ENCODE data around the gene SP6.

SP6 gene

GRCh38 chr17:47810200-47810821 is 40.7 kb downstream of the SP6 start:
- no peak for DNase-seq

DNA sequence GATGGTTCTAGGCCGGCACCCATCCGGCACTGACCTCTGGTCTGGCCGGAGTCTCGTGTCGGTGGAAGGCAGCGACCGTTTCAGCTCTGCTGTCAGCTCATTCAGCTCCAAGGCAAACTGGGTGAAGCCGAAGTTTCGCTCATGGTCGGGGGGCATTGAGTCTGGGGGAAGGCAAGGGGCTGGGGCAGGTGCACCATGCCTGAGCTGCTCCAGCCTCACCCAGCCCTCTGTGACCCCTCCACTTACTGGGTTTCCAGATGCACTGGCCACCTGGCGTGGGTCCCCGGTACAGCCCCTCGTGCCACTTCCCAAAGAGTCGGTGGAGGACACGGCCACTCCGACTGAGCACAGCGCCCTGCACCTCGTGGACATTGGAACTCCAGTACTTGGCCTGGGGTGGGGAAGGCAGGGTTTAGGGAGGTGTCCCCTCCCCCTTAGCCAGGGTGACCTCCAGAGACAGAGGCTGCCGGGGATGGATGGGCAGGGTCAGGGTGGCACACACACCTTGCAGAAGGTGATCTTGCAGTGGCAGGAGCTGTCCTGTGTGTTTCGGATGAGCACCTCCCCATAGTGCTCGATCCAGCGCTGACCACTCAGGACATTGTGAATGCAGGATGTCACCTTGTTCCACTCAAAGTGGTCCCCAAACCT is 42.0 kb downstream of the SP6 start:
- DNase-seq = no peak

DNA sequence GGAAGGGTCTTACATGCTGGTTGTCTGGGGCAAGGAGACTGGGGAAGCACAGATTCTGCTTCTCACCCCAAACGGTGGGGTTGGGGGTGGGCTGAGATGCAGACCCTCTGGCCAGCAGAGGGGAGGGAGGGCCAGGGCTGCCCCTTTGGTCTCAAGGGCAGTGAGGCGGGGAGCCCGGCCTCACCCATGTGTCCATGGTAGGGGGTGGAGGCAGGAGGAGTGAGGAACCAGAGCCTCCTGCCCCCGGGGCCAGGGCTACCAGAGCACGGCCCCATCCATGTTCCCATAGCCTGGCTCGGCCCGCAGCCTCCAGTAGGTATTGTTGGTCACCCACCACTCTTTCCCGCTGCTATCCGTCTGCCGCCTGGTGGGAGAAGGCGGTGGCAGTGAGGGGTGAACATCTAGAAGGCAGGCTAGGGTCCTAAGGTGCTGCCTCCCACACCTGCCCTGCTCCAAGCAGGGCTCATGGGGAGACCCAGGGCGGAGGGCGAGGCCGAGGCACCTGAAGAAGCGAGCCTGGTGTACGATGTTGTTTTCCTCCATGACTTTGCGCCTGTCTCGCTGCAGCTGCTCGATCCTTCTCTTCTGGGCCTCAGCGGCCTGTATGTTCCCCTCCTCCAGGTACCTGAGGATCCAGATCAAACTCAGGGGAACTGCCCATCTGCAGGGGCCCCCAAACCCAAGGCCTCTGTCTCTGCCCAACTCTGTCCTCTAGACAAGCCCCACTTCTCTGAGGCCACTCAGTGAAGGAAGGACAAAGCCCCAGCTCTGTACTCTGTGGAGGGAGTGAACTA is 42.7 kb downstream of the SP6 start:
- no peak for DNase-seq

DNA sequence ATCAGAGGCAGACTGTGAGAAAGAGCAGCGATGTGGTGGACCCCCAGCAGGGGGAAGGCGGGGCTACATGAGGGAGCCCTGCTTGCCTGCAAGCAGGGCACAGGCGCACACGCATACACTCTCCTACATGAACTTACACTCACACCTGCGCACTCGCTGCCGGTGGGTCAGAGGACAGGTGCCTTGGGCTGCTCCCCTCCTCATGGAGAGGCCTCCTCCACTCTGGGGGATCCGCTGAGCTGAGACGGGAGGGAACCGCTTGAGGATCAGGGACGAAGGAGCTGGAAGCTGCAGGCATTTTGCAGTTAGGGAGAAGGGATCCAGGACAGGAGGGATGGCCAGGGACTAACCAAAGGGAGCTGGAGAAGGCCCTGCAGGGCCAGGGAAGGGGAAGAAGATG is 43.5 kb downstream of the SP6 start:
- DNase-seq = no peak

DNA sequence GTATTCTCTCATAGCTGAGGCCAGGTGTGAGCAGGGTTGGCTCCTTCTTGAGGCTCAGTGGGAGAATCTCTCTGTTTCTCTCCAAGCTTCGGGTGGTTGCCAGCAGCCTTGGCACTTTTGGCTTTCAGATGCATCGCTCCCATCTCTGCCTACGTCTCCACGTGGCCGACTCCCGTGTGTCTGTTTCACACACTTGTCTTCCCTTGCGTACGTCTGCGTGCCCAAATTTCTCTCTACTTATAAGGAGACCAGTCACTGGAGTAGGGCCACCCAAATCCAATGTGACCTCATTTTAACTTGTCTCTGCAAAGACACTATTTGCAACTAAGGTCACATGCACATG is 44.1 kb downstream of the SP6 start:
- no peak for DNase-seq

DNA sequence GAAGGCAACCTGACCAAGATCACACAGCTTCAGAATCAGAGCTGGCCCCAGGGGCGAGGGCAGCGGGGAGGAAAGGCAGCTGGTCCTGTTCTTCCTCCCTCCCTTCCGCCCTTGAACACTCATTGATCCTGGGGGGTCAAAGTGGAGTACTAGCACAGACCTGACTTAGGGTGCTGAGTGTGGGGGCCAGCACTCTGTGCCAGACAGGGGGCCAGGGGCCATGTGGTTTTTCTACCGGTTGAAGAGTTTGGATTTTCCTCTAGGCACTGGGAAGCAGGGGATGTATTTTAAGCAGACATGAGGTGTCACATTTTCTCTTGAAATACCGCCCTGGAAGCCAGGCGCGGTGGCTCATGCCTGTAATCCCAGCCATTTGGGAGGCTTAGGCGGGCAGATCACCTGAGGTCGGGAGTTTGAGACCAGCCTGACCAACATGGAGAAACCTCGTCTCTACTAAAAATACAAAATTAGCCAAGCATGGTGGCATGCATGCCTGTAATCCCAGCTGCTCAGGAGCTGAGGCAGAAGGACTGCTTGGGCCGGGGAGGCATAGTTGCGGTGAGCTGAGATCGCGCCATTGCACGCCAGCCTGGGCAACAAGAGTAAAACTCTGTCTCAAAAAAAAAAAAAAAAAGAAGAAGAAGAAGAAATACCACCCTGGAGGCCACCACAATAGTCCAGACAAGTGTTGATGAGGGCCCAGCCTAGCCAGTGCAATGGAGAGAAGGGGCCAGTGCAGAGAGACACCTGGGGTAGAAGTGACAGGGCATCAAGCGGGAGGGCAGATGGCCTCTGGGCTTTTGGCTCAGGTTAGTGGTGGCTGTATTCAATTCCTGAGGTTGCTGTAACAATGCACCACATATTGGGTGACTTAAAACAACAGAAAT is 44.7 kb downstream of the SP6 start:
- no peak for DNase-seq

DNA sequence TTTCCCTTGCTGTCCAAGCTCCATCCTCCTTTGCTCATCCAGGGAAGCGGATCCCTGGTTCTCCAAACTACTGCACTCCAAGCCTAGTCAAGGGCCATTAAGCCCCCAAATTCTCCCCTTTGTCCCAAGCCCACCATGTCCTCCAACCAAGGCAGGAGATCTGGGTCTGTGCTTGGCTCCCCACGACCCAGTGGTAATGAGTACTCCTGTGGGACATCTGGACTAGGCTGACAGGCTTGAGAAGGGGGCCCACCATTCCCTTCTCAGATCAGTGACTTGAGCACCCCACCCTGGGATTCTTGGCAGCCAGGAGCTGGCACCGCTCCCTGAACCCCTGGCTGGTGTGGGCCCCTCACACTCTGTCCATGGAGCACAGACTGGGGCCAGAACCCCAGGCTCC is 46.5 kb downstream of the SP6 start:
- no peak for DNase-seq

DNA sequence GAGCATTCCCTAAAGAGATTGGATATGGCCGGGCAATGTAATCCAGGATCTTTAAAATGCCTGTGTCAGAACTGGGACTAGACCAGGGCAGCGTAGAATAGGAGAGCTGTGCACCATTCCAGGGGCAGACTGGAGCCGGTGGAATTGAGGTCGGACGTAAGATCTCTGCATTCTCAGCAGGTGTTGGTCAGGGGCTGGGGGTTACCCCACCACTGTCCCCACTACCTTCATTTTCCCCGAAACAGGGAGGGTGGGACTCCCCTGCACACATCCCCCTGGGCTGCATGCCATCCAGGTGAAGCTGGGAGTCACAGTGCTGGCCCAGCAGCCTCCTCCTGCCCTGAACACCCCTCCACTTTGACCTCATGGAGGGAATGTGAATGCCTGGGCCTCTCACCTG is 47.2 kb downstream of the SP6 start:
- no peak for DNase-seq

DNA sequence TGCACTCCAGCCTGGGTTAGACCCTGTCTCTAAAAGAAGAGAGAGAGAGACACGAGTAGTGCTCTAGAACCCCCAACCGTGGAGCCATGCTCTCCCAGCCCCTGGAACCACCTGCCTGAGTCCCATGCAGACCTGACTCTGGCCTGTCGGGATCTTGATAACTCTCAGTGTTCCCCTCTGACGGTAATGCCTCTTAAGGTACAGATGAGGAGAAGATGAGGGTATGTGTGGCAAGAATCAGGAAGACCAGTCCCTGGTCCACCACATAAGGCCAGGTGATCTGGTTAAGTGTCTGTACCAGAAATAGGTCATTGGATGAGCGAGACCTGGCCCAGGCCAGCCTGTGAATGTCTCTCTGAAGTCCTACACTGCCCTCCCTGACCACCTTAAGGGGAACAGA is 47.8 kb downstream of the SP6 start:
- DNase-seq = no peak

GRCh38 chr17:47802341-47803022 is 48.5 kb downstream of the SP6 start:
- peak; percentile 65 to 71 for DNase-seq

- no peak for DNase-seq
Observed at GRCh38 chr17:47801906-47802305, 49.1 kb downstream of the SP6 start.

DNA sequence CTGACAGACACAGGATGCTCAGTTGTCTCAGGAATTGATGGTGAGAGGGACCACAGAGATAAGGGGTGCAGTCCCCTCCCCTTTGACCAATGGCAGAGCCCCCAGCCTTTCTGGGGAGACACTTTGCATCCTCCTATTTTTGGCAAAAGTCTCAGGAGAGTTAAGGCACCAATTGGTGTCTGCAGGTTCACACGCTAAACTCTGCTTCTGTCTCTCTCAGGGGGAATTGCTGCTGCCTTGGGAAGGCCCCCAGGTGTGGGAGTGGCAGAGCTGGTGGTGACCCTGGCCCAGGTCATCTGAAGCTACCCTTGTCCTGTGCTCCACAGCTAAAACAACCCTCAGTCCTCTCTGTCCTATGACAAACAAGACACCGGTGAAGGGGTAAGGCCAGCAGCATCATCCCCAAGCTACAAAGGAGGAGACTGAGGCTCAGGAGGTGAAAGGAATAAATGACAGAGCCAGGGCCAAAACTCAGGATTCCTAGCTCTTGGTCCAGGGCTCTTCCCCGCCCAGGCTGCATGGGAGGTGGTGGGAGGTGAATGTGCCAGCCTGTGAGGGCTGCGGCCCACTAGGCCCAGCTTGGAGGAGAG is 49.7 kb downstream of the SP6 start:
- no peak for DNase-seq

GRCh38 chr17:47800686-47801085 is 50.3 kb downstream of the SP6 start:
- no peak for DNase-seq

GRCh38 chr17:47797797-47798196 is 53.2 kb downstream of the SP6 start:
- DNase-seq = peak in 1 of 2 experiments; percentile 18
